Psoas muscle (tissue), 8 donors: ENCODE data around the gene ERICH3. TPM values are rescaled to one million over a fixed set of nuclear protein-coding genes. Genes with fewer than 3 reads are reported as not detected.

ENCODE experiments used
- ATAC-seq, 4 donors: fragments of 200-7000 bp; cut with Tn5 transposase; one replicate each; pipeline ENCODE4 v1.9.1; 2020; ENCODE audit warnings: moderate library complexity in 3 of 4, mild to moderate bottlenecking in 2 of 4
- DNase-seq, 2 donors: peaks; one replicate each; pipeline ENCODE4 v3.0.0-alpha.2; 2020
- H3K27ac ChIP-seq: fragments of 200-600 bp; one replicate; pipeline ENCODE4 v1.8.0; 2022
- H3K27me3 ChIP-seq, 3 donors: fragments of 200-600 bp in 1 of 3; one replicate each; pipeline versions ENCODE4 v1.6.1 to v1.8.0; 2013 to 2022; ENCODE audit warnings: low read length in 2 of 3, mild to moderate bottlenecking in 2 of 3, moderate library complexity in 1 of 3; ENCODE audit not compliant: insufficient read depth in 3 of 3
- H3K36me3 ChIP-seq, 2 donors: fragments of 200-600 bp in 1 of 2; one replicate each; pipeline versions ENCODE4 v1.6.1 to v1.8.0; 2013 to 2022; ENCODE audit warnings: low read depth in 1 of 2, mild to moderate bottlenecking in 1 of 2, moderate library complexity in 1 of 2; ENCODE audit not compliant: insufficient read depth in 1 of 2
- H3K4me1 ChIP-seq: fragments of 200-600 bp; one replicate; pipeline ENCODE4 v1.8.0; 2022
- H3K4me3 ChIP-seq: fragments of 200-600 bp; one replicate; pipeline ENCODE4 v1.8.0; 2022; ENCODE audit warnings: mild to moderate bottlenecking
- H3K9me3 ChIP-seq: fragments of 200-600 bp; one replicate; pipeline ENCODE4 v1.8.0; 2022
- CTCF ChIP-seq: fragments of 200-600 bp; IDR thresholded peaks from one replicate; pipeline ENCODE4 v1.8.0; 2022; ENCODE audit warnings: antibody characterized with exemption
- WGBS, 3 donors: extraction: QIAGEN DNeasy Blood & Tissue Kit; methylation state at CpG; one replicate each; pipeline versions ENCODE4 v1.1.6 to v1.1.7; 2013; 5-methylcytosine and 5-hydroxymethylcytosine counted together
- intact Hi-C, 2 donors: fragments of 100-400 bp; cut with DNase I; formaldehyde crosslinking; loops; one replicate each; pipeline versions ENCODE4 v1.11.0 to v1.14.2; 2022
- polyA plus RNA-seq, 3 donors: library from polyadenylated mRNA; stranded (reverse); fragments of 200-250 nt; gene quantifications; one replicate each; pipeline ENCODE4 v1.2.3, GENCODE V29; 2013
- total RNA-seq, 4 donors: library from RNA; stranded (reverse); fragmentation: NEBNext Ultra II Directional in 2 of 4; extraction: Animal tissue kit (Norgen Biotek cat#: 25700) in 2 of 4; gene quantifications; one replicate each; pipeline versions ENCODE4 v1.2.1 to v1.2.4, GENCODE V29; 2021 to 2023
- donor health status: healthy with polysubstance abuse.
- donor health status: DM: no; HTN: no; CAD: no; lungs with moderate emphysema.
- donor health status: Bipolar disorder and iron deficiency.
- donor health status: healthy.
- donor health status: DM: yes; HTN: yes; CAD: no.
- donor health status: DM: no; HTN: no; CAD: no.
- donor health status: DM: no; HTN: no; CAD: no.
- donor health status: DM: yes; HTN: yes; CAD: no.

ERICH3 gene
- total and polyA plus RNA-seq, 7 donors = 0.04 to 0.12 TPM; not detected in 5

GRCh38 chr1:74637296-74637695, 36.3 kb downstream of the ERICH3 start:
- WGBS, 3 donors = 77 to 97% (median 82%) methylated on average over 1 of the region's 1 CpG
- no peak overlapping the region for H3K4me3 ChIP-seq
- DNase-seq (no peak), ATAC-seq (no peak)
- no peaks in the 10 kb centered on the region for H3K9me3 ChIP-seq
- H3K36me3 ChIP-seq = no peaks in the 10 kb centered on the region
- no peak overlapping the region for H3K27ac ChIP-seq
- TF ChIP-seq CTCF = no peak
- H3K4me1 ChIP-seq = no peaks in the 10 kb centered on the region
- no peaks in the 10 kb centered on the region for H3K27me3 ChIP-seq
- intact Hi-C loops = no loop called here

- H3K4me3 ChIP-seq = no peak overlapping the region
- WGBS, 3 donors = 41 to 48% (median 47%) methylated on average over 2 of the region's 2 CpGs
- no peaks in the 10 kb centered on the region for H3K4me1 ChIP-seq
- ATAC-seq = no peak
- H3K9me3 ChIP-seq = no peaks in the 10 kb centered on the region
- intact Hi-C loops = no loop called here
- no peaks in the 10 kb centered on the region for H3K36me3 ChIP-seq
- no peak for TF ChIP-seq CTCF
- H3K27ac ChIP-seq = no peak overlapping the region
- H3K27me3 ChIP-seq = no peaks in the 10 kb centered on the region
- no peak for DNase-seq
Observed at GRCh38 chr1:74629283-74629682, 44.3 kb downstream of the ERICH3 start.

GRCh38 chr1:74623716-74624115, 49.9 kb downstream of the ERICH3 start:
- WGBS, 3 donors = 72 to 81% (median 81%) methylated on average over 2 of the region's 2 CpGs
- TF ChIP-seq CTCF = no peak
- intact Hi-C loops = no loop called here

GRCh38 chr1:74620242-74620641, 53.4 kb downstream of the ERICH3 start:
- H3K4me3 ChIP-seq = no peak overlapping the region
- DNase-seq = no peak
- no peak for ATAC-seq
- H3K4me1 ChIP-seq = no peaks in the 10 kb centered on the region
- peaks cover 0 to 2% (median 0%) of the 10 kb centered on the region in 3 donors for H3K27me3 ChIP-seq
- no peaks in the 10 kb centered on the region for H3K9me3 ChIP-seq
- H3K27ac ChIP-seq = no peak overlapping the region
- intact Hi-C loops = no loop called here
- no peak for TF ChIP-seq CTCF
- no peaks in the 10 kb centered on the region for H3K36me3 ChIP-seq
- 43 to 50% (median 48%) methylated on average over 3 of the region's 3 CpGs for WGBS, 3 donors

More at GRCh38 chr1:74623716-74624115, 49.9 kb downstream of the ERICH3 start:
- ATAC-seq (no peak), DNase-seq (no peak)
- no peaks in the 10 kb centered on the region for H3K9me3 ChIP-seq
- no peaks in the 10 kb centered on the region for H3K4me1 ChIP-seq
- H3K36me3 ChIP-seq = no peaks in the 10 kb centered on the region
- H3K27me3 ChIP-seq = no peaks in the 10 kb centered on the region
- no peak overlapping the region for H3K27ac ChIP-seq
- no peak overlapping the region for H3K4me3 ChIP-seq

- no peak for TF ChIP-seq CTCF
- WGBS, 3 donors = 65 to 80% (median 71%) methylated on average over 2 of the region's 2 CpGs
- H3K4me3 ChIP-seq = no peak overlapping the region
- H3K4me1 ChIP-seq = no peaks in the 10 kb centered on the region
- H3K9me3 ChIP-seq = no peaks in the 10 kb centered on the region
- H3K36me3 ChIP-seq = no peaks in the 10 kb centered on the region
- DNase-seq (no peak), ATAC-seq (no peak)
- H3K27me3 ChIP-seq = peaks cover 0 to 2% (median 0%) of the 10 kb centered on the region in 3 donors
- intact Hi-C loops = no loop called here
- no peak overlapping the region for H3K27ac ChIP-seq
Observed at GRCh38 chr1:74618974-74619373, 54.6 kb downstream of the ERICH3 start.
